Stimulated activated CD8-positive, alpha-beta memory T cell treated with anti-CD3 and anti-CD28 coated beads, Interleukin-15, amount 100 ng/mL, for 4 hours (primary cell): ENCODE measurements around the gene LDLRAD4.
"Not testable (repeated sequence)": the region's sequence is repeated elsewhere in the genome, so short reads cannot be mapped to it uniquely, and the experiment has no call there.

Experiments used
- DNase-seq, 2 donors: peaks; one replicate each; pipeline ENCODE4 v3.0.0-alpha.2; 2020; ENCODE audit warnings: low read depth in 2 of 2

The LDLRAD4 gene

DNA sequence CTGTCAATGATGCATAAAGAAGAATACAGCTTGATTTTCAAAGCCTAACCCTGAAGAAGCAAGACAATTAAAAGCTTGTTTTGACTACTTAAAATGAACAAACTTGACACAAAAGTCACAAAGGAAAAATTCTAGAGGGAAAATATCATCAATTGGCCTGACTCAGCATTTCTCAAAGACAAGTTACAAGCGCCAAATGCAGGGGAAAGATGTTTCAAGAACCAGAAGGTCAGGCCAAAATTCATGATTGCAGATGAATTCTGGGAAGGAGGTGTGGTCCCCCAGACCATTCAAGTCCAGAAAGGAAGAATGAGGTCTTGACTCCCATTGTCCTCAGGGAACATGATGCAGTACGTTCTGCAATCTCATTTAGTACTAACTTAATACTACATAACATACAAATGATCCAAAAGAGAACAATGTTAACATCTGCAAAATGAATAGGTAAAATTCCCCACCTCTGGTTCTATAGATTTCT, 443.3 kb downstream of the LDLRAD4 start:
- DNase-seq: no peak

DNA sequence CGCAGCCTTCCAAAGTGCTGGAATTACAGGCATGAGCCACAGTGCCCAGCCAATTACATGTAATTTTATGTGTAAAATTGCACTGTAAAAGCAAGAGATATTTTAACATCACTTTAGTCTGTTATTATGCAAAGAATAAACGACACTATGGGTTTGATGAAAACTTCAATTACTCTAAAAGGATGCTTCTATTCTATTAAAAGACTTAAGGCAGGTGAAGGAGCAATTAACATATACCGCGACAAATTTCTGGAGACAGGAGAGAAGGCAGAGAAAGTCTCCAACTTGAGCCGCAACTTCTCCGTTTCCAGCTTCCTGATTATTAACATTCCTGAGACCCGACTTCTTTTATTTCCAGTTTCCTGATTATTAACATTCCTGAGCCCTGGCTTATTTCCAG, 454.1 kb downstream of the LDLRAD4 start:
- no peak for DNase-seq

DNA sequence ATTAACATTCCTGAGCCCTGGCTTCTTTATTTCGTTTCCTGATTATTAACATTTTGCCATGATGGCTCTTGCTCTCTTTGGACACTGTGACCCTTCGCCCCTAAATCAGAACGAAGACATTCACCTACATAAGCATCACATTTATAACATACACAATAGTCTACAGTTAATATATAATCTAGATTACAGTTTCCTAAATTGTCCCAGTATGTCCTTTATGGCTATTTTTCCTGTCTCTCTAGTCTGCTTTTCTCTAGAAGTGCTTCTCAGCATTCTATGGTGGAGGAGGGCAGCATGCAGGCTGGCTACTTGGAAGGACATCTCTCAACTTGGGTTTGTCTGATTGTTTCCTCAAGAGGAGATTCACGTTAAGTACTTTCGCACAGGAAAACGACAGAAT, 457.9 kb downstream of the LDLRAD4 start:
- no peak for DNase-seq

DNA sequence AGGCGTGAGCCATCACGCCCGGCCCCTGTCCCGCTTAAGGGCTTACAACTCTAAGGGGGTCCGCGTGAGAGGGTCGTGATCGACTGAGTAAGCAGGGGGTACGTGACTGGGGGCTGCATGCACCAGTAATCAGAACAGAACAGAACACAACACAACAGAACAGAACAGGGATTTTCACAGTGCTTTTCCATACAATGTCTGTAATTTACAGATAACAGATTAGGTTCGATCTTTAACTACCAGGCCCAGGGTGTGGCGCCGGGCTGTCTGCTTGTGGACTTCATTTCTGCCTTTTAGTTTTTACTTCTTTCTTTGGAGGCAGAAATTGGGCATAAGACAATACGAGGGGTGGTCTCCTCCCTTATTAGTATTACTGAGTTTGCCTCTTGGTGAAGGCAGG, 458.8 kb downstream of the LDLRAD4 start:
- not testable (repeated sequence) for DNase-seq

DNA sequence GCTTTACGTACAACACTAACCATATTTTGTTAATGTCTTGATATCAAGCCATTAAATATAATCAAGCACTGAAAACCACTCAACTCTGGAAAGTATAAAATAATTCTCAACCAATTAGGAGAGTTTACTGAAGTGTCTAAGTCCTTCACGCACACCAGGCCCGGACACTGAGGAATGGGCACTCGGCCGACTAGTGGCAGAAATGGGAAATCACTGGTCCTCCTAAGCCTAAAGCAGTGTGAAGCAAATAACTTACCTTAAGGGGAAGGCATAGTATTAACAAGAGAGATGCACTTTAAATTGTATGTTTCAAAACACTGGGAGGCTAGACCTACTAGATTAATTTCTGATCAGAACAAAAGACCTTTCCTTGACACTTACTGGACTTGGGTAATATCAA, 462.1 kb downstream of the LDLRAD4 start:
- DNase-seq: no peak

DNA sequence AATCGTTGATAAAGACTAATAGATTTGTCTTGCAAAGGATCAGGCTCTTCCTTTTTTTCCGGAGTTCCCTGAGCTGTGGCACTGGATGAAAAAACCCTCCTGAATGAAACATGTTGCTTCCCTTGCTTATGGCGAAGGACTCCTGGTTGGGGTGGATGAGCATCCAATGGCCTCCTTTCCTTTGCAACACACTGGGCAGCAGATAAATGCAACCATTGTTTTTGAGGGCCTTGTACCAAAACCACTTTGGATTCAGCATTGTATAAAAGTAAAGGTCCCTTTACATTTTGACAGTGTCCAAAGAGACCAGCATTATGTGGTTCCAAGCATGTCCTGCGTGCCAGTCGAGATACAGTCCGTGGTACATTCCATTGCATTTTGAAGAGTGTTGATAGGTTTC, 463.1 kb downstream of the LDLRAD4 start:
- DNase-seq: no peak

DNA sequence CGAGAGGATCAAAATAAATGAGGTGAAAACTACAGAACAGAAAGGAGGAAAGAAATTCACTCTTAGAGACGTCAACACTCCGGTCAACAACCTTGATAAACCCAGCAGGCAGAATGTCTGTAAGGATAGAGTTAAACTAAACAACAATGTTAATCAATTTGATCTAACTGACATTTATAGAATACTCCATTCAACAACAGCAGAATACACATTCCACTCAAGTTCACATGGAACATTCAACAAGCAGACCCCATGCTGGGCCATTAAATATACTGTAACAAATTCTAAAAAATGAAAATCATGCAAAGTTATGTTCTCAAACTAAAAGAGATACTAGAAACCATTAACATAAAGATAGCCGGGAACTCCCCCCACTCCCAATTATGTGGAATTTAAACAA, 466.0 kb downstream of the LDLRAD4 start:
- DNase-seq: no peak

DNA sequence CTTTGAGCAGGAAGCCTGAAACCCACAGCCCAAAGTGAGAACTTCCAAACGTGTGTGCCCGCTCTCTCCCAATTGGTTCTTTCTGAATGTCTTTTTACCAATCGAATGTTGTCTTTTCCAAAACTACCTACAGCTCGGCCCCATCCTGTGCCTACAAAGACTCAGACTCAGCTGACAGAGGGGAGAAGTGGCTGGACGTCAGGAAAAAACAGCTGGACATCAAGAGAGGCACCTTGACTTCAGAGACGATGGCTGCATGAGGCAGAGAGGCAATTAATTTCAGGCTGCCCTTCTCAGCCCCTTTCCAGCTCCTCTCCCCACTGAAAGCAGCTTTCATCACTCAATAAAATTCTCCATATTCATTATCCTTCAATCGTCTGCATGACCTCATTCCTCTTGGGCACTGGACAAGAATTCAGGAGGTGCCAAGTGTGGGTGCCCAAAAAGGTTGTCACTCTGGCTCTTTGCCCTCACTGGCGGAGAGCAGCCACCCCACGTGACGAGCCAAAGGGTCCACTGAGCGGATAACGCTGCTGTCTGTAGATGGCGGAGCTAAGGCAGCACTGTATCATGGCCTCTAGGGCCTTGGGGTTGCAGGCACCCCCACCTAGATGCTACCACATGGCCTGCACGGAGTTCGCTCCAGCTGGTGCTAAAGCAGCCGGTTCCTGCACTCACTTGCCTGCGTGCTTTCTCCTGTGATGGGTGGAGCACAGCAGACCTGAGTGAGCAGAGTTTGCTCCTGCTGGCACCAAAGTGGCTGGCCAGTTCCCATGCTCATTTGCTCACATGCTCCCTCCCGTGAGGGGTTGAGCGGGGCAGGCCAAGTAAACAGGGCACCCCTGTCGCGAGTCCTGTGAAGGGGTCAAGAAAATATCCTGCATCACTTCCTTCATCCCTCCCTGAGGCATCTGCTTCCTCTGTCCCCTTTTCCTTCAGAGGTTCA, 469.9 kb downstream of the LDLRAD4 start:
- DNase-seq: no peak

DNA sequence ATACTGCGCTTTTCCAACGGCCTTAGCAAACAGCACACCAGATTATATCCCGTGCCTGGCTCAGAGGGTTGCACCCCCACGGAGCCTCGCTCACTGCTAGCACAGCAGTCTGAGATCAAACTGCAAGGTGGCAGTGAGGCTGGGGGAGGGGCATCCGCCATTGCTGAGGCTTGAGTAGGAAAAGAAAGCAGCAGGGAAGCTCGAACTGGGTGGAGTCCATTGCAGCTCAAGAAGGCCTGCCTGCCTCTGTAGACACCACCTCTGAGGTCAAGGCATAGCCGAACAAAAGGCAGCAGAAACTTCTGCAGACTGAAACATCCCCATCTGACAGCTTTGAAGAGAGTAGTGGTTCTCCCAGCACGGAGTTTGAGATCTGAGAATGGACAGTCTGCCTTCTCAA, 471.5 kb downstream of the LDLRAD4 start:
- DNase-seq: not testable (repeated sequence)

DNA sequence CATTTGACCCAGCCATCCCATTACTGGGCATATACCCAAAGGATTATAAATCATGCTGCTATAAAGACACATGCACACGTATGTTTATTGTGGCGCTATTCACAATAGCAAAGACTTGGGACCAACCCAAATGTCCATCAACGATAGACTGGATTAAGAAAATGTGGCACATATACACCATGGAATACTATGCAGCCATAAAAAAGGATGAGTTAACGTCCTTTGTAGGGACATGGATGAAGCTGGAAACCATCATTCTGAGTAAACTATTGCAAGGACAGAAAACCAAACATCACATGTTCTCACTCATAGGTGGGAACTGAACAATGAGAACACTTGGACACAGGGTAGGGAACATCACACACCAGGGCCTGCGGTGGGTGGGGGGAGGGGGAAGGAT, 476.8 kb downstream of the LDLRAD4 start:
- not testable (repeated sequence) for DNase-seq

DNA sequence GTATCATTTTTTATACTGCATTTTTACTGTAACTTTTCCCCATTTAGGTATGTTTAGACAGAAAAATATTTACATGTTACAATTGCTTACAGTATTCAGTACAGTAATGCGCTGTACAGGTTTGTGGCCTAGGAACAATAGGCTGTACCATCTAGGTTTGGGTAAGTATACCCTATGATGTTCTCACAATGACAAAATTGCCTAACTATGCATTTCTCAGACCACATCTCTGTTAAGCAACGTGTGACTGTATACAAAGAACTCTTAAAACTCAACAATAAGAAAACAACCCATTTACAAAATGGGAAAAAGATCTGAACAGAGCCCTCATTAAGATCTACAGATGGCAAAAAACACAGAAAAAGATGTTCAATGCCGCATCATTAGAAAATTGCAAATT, 478.4 kb downstream of the LDLRAD4 start:
- no peak for DNase-seq

DNA sequence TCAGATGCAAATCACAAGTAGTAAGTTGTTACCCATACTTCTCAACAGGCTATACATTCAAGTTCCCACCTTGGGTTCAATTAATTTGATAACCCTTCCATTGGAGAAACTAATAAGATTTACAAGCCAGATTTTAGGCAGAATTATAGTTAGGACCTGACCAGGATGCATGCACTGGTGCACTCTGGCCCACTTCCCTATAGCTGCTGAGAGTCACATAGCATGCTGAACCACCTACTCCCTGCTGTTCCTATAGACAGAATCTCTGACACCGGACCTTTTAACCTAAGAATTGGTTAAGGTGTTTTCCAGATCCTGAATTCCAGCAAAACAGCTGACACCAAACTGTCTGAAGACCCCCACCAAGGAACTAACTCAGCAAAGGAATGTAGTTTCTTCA, 481.6 kb downstream of the LDLRAD4 start:
- no peak for DNase-seq
